ENCODE measurements around the gene CNPY4. TPM values are rescaled to one million over a fixed set of nuclear protein-coding genes. Genes with fewer than 3 reads are reported as not detected.
A peak's percentile ranks its signal among the peaks of the same experiment; 100 is the strongest.

The CNPY4 gene, protein sequence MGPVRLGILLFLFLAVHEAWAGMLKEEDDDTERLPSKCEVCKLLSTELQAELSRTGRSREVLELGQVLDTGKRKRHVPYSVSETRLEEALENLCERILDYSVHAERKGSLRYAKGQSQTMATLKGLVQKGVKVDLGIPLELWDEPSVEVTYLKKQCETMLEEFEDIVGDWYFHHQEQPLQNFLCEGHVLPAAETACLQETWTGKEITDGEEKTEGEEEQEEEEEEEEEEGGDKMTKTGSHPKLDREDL
- 27.9 TPM for total RNA-seq
- 19.0 TPM for polyA plus RNA-seq
- long read RNA-seq, donor 1, partial matches to known transcripts: 0 of 1 reads
- long read RNA-seq, donor 1, other reads (novel, unspliced or antisense): 0 of 1 reads
- long read RNA-seq, donor 2: 0 reads
- long read RNA-seq, donor 3, transcript CNPY4-201 (6 exons, 1,502 nt): major isoform, 11 of 21 reads
- long read RNA-seq, donor 3, partial matches to known transcripts: 10 of 21 reads
- long read RNA-seq, donor 3, other reads (novel, unspliced or antisense): 0 of 21 reads
- long read RNA-seq, donor 4, partial matches to known transcripts: 0 of 5 reads
- long read RNA-seq, donor 4, other reads (novel, unspliced or antisense): 0 of 5 reads
- long read RNA-seq, donor 5, transcript CNPY4-201 (6 exons, 1,502 nt): major isoform, 7 of 9 reads
- long read RNA-seq, donor 5, partial matches to known transcripts: 0 of 9 reads
- long read RNA-seq, donor 5, other reads (novel, unspliced or antisense): 0 of 9 reads
- long read RNA-seq, donor 6, transcript CNPY4-204 (5 exons, 1,024 nt): minor isoform, 5 of 15 reads
- long read RNA-seq, donor 6, transcript CNPY4-201 (6 exons, 1,502 nt): major isoform, 10 of 15 reads
- long read RNA-seq, donor 6, partial matches to known transcripts: 0 of 15 reads
- long read RNA-seq, donor 6, other reads (novel, unspliced or antisense): 0 of 15 reads
- long read RNA-seq, donor 7, partial matches to known transcripts: 0 of 6 reads
- long read RNA-seq, donor 7, other reads (novel, unspliced or antisense): 0 of 6 reads
- long read RNA-seq, donor 8, partial matches to known transcripts: 0 of 3 reads
- long read RNA-seq, donor 8, other reads (novel, unspliced or antisense): 0 of 3 reads
- long read RNA-seq, donor 9, partial matches to known transcripts: 0 of 3 reads
- long read RNA-seq, donor 9, other reads (novel, unspliced or antisense): 0 of 3 reads
- long read RNA-seq, donor 10, partial matches to known transcripts: 5 of 10 reads
- long read RNA-seq, donor 10, other reads (novel, unspliced or antisense): 0 of 10 reads

DNA sequence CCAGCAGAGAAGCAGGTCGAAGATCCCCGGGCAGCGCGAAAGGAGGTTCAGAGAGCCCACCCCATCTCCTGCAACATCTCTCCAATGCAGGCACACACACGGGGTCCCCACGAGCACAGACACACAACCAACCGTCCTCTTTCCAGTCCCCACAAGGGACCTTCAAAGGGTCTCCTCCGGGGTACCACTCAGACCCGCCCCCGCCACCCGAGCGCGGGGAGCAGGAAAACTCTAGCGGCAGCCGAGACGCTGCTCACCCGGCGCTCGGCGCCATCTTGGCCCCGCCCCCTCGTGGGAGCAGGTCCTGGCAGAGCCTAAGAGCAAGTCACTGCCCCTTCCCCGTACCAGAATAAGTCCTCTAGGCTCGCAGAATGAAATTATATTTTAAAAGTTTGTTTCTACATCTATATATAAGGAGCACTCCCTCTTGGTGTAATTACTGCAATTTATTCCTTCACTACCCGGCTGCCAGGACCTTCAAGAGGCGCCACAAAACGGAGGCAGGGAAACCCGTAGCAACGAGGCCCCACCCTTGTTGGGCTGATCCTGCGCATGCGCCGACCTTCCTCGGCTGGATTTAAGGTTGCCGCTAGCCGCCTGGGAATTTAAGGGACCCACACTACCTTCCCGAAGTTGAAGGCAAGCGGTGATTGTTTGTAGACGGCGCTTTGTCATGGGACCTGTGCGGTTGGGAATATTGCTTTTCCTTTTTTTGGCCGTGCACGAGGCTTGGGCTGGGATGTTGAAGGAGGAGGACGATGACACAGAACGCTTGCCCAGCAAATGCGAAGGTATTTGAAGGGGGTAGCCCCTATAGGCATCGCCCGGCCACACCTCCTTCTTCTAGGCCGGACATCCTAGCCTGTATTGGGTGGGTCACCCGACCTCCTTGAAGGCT lies at the start of gene CNPY4, which contains the start of gene TAF6:
CNPY4 (plus strand) TSS at position 563 of the 898 bp plus-strand sequence; CDS start at position 674, 111 bp downstream.
TAF6 (minus strand) TSS at position 287 of the 898 bp plus-strand sequence. CDS start 5,149 bp downstream, outside the sequence.
- Histone ChIP-seq H3K4me3 (ENCODE audit: low read length in 2 of 2) (peak within 1 kb of the TSS; percentile 75 to 91), H3K27ac (ENCODE audit: low read depth in 1 of 2, low read length in 1 of 2) (peak within 1 kb of the TSS; percentile 89 to 95), H3K9me3 (ENCODE audit: control insufficient read depth in 2 of 2, insufficient read depth in 1 of 2, low read length in 1 of 2) (peaks cover 0 to 10% of the 10 kb centered on the region in 2 donors), H3K27me3 (ENCODE audit: control insufficient read depth in 2 of 2, insufficient read depth in 1 of 2, low read length in 1 of 2) (no peaks in the 10 kb centered on the region), H3K36me3 (ENCODE audit: control insufficient read depth in 2 of 2, insufficient read depth in 2 of 2, low read length in 1 of 2) (peaks cover 8 to 9% of the 10 kb centered on the region in 2 donors), H3K4me1 (ENCODE audit: control insufficient read depth in 2 of 2, insufficient read depth in 2 of 2, low read length in 2 of 2) (peaks cover 8 to 20% of the 10 kb centered on the region in 2 donors)
- peak; percentile 89 to 98 (median 94) for DNase-seq (ENCODE audit: low read depth in 6 of 9, low spot score in 9 of 9)
- under 1% methylated on average over 49 of the region's 49 CpGs for WGBS

DNA sequence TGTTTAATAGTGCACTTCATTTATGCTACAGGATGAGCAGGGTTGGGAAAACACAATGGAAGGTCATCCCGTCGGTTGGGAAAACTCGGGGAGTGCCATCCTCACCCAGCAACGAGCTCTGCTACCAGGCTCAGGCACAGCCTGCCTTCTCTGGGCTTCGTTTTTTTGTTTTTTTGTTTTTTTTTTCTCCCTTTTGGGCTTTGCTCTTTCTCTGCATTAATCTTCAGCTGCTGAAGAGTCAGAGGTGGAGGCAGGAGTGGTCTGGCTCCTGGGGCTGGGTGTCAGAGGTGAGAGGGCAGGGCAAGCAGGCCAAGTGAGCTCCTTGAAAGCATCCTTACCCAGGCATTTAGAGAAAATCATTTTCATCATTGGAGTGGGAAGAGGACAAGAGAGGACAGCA lies 49.4 kb upstream of the CNPY4 start:
- peaks cover 58 to 74% of the 10 kb centered on the region in 2 donors for H3K36me3 ChIP-seq (ENCODE audit: control insufficient read depth in 2 of 2, insufficient read depth in 2 of 2, low read length in 1 of 2)
- H3K9me3 ChIP-seq (ENCODE audit: control insufficient read depth in 2 of 2, insufficient read depth in 1 of 2, low read length in 1 of 2): peaks cover 26 to 47% of the 10 kb centered on the region in 2 donors
- 99% methylated on average over 5 of the region's 5 CpGs for WGBS
- no peak overlapping the region for H3K27ac ChIP-seq (ENCODE audit: low read depth in 1 of 2, low read length in 1 of 2)
- no peak overlapping the region for H3K4me3 ChIP-seq (ENCODE audit: low read length in 2 of 2)
- no peaks in the 10 kb centered on the region for H3K4me1 ChIP-seq (ENCODE audit: control insufficient read depth in 2 of 2, insufficient read depth in 2 of 2, low read length in 2 of 2)
- DNase-seq (ENCODE audit: low read depth in 6 of 9, low spot score in 9 of 9): no peak
- H3K27me3 ChIP-seq (ENCODE audit: control insufficient read depth in 2 of 2, insufficient read depth in 1 of 2, low read length in 1 of 2): no peaks in the 10 kb centered on the region

DNA sequence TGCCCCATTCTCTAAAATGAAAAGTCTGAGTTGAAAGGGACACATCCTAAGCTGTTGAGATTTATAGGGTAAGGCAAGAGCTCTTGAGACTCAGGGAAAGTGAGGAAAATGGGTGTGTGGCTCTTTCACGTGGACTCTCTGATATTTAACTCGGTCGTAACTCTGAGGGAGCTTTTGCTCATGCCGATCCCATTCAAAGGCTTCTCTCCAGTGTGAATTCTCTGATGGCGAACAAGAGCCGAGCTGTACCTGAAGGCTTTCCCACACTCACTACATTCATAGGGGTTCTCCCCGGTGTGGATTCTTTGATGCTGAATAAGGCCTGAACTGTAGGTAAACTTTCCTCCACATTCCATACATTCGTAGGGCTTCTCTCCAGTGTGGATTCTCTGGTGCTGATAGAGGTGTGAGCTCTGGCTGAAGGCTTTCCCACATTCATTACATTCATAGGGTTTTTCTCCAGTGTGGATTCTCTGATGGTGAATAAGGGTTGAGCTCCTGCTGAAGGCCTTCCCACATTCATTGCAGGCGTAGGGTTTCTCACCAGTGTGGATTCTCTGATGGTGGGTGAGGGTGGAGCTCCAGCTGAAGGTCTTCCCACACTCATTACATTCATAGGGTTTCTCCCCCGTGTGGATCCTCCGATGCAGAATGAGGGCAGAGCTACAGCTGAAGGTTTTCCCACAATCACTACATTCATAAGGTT lies 48.3 kb upstream of the CNPY4 start:
- H3K4me3 ChIP-seq (ENCODE audit: low read length in 2 of 2): no peak overlapping the region
- no peak overlapping the region for H3K27ac ChIP-seq (ENCODE audit: low read depth in 1 of 2, low read length in 1 of 2)
- H3K36me3 ChIP-seq (ENCODE audit: control insufficient read depth in 2 of 2, insufficient read depth in 2 of 2, low read length in 1 of 2): peaks cover 64 to 75% of the 10 kb centered on the region in 2 donors
- peaks cover 26 to 47% of the 10 kb centered on the region in 2 donors for H3K9me3 ChIP-seq (ENCODE audit: control insufficient read depth in 2 of 2, insufficient read depth in 1 of 2, low read length in 1 of 2)
- no peaks in the 10 kb centered on the region for H3K27me3 ChIP-seq (ENCODE audit: control insufficient read depth in 2 of 2, insufficient read depth in 1 of 2, low read length in 1 of 2)
- 98% methylated on average over 11 of the region's 11 CpGs for WGBS
- no peak for DNase-seq (ENCODE audit: low read depth in 6 of 9, low spot score in 9 of 9)
- H3K4me1 ChIP-seq (ENCODE audit: control insufficient read depth in 2 of 2, insufficient read depth in 2 of 2, low read length in 2 of 2): no peaks in the 10 kb centered on the region

DNA sequence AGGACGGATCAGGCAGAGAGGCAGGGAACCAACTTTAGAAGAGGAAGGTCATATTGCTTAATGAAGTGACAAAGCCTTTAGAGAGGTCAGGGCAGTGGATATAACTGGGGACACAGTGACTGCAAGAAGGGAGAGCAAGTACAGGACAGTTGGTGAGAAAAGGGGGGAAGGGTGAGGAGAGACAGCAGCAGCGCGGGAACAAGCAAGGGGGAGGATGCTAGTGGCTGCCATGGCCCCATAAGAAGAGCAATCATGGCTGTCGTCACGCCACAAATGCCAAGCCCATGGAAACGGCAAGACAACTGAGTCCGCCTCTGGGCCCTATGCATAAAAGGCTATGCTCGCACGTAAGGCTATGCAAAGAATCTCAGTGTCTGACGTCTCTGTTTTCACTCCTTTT lies 47.0 kb upstream of the CNPY4 start:
- Histone ChIP-seq H3K9me3 (ENCODE audit: control insufficient read depth in 2 of 2, insufficient read depth in 1 of 2, low read length in 1 of 2) (peaks cover 26 to 47% of the 10 kb centered on the region in 2 donors), H3K4me3 (ENCODE audit: low read length in 2 of 2) (no peak overlapping the region), H3K4me1 (ENCODE audit: control insufficient read depth in 2 of 2, insufficient read depth in 2 of 2, low read length in 2 of 2) (no peaks in the 10 kb centered on the region), H3K36me3 (ENCODE audit: control insufficient read depth in 2 of 2, insufficient read depth in 2 of 2, low read length in 1 of 2) (peaks cover 74 to 86% of the 10 kb centered on the region in 2 donors), H3K27ac (ENCODE audit: low read depth in 1 of 2, low read length in 1 of 2) (no peak overlapping the region), H3K27me3 (ENCODE audit: control insufficient read depth in 2 of 2, insufficient read depth in 1 of 2, low read length in 1 of 2) (no peaks in the 10 kb centered on the region)
- DNase-seq (ENCODE audit: low read depth in 6 of 9, low spot score in 9 of 9): no peak
- 98% methylated on average over 10 of the region's 10 CpGs for WGBS

DNA sequence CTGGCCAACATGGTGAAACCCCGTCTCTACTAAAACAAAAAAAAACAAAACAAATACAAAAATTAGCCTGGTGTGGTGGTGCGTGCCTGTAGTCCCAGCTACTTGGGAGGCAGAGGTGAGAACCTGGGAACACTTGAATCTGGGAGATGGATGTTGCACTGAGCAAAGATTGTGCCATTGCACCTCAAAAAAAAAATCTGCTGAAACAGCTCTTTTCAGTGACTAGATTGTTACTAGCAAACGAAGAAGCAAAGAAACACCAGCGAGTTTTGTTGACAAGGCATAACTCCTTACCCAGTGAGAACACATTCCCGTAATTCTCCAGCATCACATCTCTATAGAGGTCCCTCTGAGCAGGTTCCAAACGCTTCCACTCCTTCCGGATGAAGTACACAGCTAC lies 44.6 kb upstream of the CNPY4 start:
- H3K27me3 ChIP-seq (ENCODE audit: control insufficient read depth in 2 of 2, insufficient read depth in 1 of 2, low read length in 1 of 2): no peaks in the 10 kb centered on the region
- H3K9me3 ChIP-seq (ENCODE audit: control insufficient read depth in 2 of 2, insufficient read depth in 1 of 2, low read length in 1 of 2): peaks cover 26 to 43% of the 10 kb centered on the region in 2 donors
- WGBS: 96% methylated on average over 7 of the region's 7 CpGs
- H3K27ac ChIP-seq (ENCODE audit: low read depth in 1 of 2, low read length in 1 of 2): no peak overlapping the region
- H3K36me3 ChIP-seq (ENCODE audit: control insufficient read depth in 2 of 2, insufficient read depth in 2 of 2, low read length in 1 of 2): peaks cover 71 to 94% of the 10 kb centered on the region in 2 donors
- no peak overlapping the region for H3K4me3 ChIP-seq (ENCODE audit: low read length in 2 of 2)
- peaks cover 0 to under 1% of the 10 kb centered on the region in 2 donors for H3K4me1 ChIP-seq (ENCODE audit: control insufficient read depth in 2 of 2, insufficient read depth in 2 of 2, low read length in 2 of 2)
- DNase-seq (ENCODE audit: low read depth in 6 of 9, low spot score in 9 of 9): no peak

DNA sequence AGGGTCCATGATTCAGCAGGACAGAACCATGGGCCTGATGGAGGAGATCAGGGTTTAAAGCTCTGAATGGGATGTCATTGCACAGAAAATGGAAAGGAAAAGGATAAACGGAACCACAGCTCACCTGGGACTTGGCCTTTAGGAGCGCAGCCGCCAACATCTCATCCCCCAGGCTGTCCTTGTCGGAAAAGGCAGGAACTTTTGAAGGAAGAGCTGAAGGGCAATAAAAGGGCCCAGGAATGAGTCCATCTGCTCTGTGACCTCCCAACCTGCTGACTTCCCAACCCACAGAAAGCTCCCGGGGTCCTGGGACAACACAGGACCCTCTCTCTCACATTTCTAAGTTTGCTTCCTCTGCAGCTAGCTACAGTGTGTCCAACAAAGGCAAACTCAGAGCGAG lies 44.0 kb upstream of the CNPY4 start:
- H3K4me3 ChIP-seq (ENCODE audit: low read length in 2 of 2): no peak overlapping the region
- no peak for DNase-seq (ENCODE audit: low read depth in 6 of 9, low spot score in 9 of 9)
- WGBS: 96% methylated on average over 6 of the region's 6 CpGs
- peaks cover 3 to 7% of the 10 kb centered on the region in 2 donors for H3K4me1 ChIP-seq (ENCODE audit: control insufficient read depth in 2 of 2, insufficient read depth in 2 of 2, low read length in 2 of 2)
- H3K27ac ChIP-seq (ENCODE audit: low read depth in 1 of 2, low read length in 1 of 2): no peak overlapping the region
- H3K9me3 ChIP-seq (ENCODE audit: control insufficient read depth in 2 of 2, insufficient read depth in 1 of 2, low read length in 1 of 2): peaks cover 25 to 37% of the 10 kb centered on the region in 2 donors
- H3K36me3 ChIP-seq (ENCODE audit: control insufficient read depth in 2 of 2, insufficient read depth in 2 of 2, low read length in 1 of 2): peaks cover 67 to 90% of the 10 kb centered on the region in 2 donors
- no peaks in the 10 kb centered on the region for H3K27me3 ChIP-seq (ENCODE audit: control insufficient read depth in 2 of 2, insufficient read depth in 1 of 2, low read length in 1 of 2)

DNA sequence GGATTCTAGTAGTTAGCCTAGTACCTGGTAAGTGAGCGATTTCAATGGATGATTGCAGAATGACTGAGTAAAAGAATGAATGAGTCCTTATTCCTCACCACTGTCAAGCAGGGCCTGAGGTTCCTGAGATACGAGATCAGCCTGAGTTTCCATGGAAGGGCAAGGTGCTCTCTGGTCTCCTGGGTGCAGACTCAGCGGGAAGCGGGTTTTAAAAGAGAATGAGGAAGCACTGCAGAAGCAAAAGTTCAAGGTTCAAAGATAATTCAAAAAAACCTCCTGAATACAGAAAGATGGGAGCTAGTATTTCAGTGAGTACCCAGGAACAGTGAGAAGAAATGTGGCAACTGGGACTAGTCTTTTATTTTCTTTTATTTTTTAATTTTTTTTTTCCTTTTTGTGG lies 42.2 kb upstream of the CNPY4 start:
- WGBS: over 99% methylated on average over 4 of the region's 4 CpGs
- Histone ChIP-seq H3K27me3 (ENCODE audit: control insufficient read depth in 2 of 2, insufficient read depth in 1 of 2, low read length in 1 of 2) (peaks cover 2 to 4% of the 10 kb centered on the region in 2 donors), H3K27ac (ENCODE audit: low read depth in 1 of 2, low read length in 1 of 2) (no peak overlapping the region), H3K4me3 (ENCODE audit: low read length in 2 of 2) (no peak overlapping the region), H3K4me1 (ENCODE audit: control insufficient read depth in 2 of 2, insufficient read depth in 2 of 2, low read length in 2 of 2) (peaks cover 11 to 12% of the 10 kb centered on the region in 2 donors), H3K36me3 (ENCODE audit: control insufficient read depth in 2 of 2, insufficient read depth in 2 of 2, low read length in 1 of 2) (peaks cover 49 to 72% of the 10 kb centered on the region in 2 donors), H3K9me3 (ENCODE audit: control insufficient read depth in 2 of 2, insufficient read depth in 1 of 2, low read length in 1 of 2) (peaks cover 8 to 19% of the 10 kb centered on the region in 2 donors)
- DNase-seq (ENCODE audit: low read depth in 6 of 9, low spot score in 9 of 9): no peak
